Fibroblast of lung (primary cell): Measurements from ENCODE around the gene NUB1.

ENCODE experiments used
- EZH2 ChIP-seq: IDR thresholded peaks from 2 replicates; pipeline ENCODE4 v1.5.1; 2012; ENCODE audit warnings: low read length, control low read depth, mild to moderate bottlenecking; ENCODE audit errors: missing control alignments
- TF ChIP-seq, protein P1 (sequence below), 2 donors: IDR thresholded peaks in 1 of 2; conservative IDR thresholded peaks in 1 of 2; 1 replicate in 1 of 2; 2 replicates in 1 of 2; pipeline ENCODE4 v1.5.1; 2011 to 2012; ENCODE audit warnings: low read length in 2 of 2, control low read depth in 1 of 2, inconsistent platforms in 1 of 2, low read depth in 1 of 2, mild to moderate bottlenecking in 1 of 2

DNA sequence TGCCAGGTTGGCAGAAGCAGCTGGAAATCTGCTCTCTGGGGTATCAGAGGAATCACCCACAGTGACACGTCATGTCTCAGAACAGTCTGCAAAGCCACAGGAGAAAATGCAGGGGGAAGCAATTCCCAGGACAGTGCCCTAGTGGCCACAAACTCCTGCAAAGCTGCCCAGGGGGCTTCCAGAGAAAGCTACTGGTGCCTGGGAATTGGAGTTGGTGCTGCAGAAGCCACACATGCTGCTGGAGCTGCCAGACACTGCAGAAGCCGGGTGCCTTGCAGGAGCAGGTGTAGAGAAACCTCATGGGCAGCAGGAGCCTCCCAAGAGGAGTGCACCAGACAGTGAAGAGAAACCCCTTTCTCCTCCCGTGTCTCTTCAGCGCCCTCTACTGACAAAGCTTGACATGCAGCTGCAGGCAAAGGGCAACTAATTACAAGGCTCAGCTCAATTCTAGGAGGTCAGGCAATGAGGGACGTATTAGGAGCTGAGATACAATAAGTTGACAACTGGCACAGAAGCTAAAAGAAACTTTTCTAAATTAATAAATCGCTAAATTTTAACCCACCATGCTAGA lies 30.2 kb upstream of the NUB1 start:
- TF ChIP-seq, protein P1, sequence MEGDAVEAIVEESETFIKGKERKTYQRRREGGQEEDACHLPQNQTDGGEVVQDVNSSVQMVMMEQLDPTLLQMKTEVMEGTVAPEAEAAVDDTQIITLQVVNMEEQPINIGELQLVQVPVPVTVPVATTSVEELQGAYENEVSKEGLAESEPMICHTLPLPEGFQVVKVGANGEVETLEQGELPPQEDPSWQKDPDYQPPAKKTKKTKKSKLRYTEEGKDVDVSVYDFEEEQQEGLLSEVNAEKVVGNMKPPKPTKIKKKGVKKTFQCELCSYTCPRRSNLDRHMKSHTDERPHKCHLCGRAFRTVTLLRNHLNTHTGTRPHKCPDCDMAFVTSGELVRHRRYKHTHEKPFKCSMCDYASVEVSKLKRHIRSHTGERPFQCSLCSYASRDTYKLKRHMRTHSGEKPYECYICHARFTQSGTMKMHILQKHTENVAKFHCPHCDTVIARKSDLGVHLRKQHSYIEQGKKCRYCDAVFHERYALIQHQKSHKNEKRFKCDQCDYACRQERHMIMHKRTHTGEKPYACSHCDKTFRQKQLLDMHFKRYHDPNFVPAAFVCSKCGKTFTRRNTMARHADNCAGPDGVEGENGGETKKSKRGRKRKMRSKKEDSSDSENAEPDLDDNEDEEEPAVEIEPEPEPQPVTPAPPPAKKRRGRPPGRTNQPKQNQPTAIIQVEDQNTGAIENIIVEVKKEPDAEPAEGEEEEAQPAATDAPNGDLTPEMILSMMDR (conservative IDR thresholded peaks at IDR 0.05 in 1 of 2, IDR thresholded peaks at IDR 0.05 in 1 of 2; ENCODE audit: low read depth in 1 of 2, low read length in 2 of 2) = peak in 1 of 2 donors; percentile 22
- no peak for TF ChIP-seq EZH2
